Activated CD8-positive, alpha-beta memory T cell treated with anti-CD3 and anti-CD28 coated beads, Interleukin-2, amount 50 U/mL, for 4 hours (primary cell): ENCODE data around the gene WRAP73.

Experiments used
- DNase-seq: peaks from one replicate; pipeline ENCODE4 v3.0.0-alpha.2; 2020

Gene WRAP73, protein sequence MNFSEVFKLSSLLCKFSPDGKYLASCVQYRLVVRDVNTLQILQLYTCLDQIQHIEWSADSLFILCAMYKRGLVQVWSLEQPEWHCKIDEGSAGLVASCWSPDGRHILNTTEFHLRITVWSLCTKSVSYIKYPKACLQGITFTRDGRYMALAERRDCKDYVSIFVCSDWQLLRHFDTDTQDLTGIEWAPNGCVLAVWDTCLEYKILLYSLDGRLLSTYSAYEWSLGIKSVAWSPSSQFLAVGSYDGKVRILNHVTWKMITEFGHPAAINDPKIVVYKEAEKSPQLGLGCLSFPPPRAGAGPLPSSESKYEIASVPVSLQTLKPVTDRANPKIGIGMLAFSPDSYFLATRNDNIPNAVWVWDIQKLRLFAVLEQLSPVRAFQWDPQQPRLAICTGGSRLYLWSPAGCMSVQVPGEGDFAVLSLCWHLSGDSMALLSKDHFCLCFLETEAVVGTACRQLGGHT

GRCh38 chr1:3649342-3650247, at the start of gene WRAP73:
Gene WRAP73 (minus strand): TSS chr1:3650103. CDS start chr1:3649999, 104 bp downstream.
- DNase-seq = peak; percentile 90

GRCh38 chr1:3699596-3699995, 49.7 kb upstream of the WRAP73 start:
- no peak for DNase-seq

GRCh38 chr1:3698660-3699408, 48.9 kb upstream of the WRAP73 start:
- DNase-seq = no peak

DNA sequence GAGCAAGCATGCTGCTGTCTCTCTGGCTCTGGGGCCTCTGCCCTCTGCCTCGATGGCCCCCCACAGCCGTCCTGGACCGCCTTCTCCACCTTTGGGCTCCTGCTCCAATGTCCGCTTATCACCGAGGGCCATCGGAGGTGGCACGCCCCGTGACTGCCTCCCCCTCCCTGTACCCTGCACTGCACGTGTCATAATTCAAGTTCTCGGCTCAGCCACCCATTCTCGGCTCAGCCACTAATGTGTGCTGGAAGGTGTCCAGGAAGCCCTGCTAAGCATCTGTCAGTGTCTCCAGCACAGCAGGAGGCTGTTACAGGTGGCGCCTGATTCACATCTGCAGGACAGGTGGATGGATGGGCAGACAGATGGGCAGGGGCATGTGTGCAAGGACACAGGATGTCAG, 47.9 kb upstream of the WRAP73 start:
- no peak for DNase-seq

DNA sequence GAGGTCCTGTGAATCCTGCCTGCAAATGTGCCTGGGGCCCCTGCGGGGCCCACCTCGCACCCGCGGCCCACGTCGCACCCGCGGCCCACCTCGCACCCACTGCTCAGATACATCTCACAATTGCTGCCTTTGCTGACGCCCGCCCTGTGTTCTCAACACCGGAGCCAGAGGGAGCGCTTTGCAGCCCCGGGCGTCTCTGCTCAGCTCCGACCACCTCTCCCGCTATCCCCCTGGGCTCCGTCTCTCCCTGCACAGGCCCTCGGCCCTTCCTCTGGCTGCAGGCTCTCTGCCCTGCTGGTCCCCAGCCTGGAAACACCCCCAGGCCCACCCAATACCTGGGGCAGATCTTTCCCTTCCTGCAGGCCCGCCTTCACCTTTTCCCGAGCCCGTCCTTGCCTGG, 47.2 kb upstream of the WRAP73 start:
- no peak for DNase-seq

DNA sequence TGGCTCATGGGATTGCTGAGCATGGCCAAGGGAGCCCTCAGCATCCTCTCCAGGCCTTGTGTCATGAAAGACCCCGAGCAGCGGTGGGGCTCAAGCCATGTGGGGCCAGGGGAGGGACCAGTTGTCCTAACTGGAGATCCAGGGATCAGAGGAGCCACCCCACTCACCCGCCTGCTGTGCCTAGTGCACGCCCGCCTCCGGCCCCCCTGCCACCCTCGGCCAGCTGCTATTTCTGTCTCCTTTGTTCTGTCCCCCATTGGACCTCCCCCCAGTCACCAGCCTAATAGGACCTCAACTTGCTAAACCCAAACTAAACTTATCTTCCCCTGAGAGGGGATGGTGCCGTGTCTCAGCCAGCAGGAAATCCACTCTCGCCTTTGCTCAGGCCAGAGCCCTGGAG, 46.8 kb upstream of the WRAP73 start:
- no peak for DNase-seq

DNA sequence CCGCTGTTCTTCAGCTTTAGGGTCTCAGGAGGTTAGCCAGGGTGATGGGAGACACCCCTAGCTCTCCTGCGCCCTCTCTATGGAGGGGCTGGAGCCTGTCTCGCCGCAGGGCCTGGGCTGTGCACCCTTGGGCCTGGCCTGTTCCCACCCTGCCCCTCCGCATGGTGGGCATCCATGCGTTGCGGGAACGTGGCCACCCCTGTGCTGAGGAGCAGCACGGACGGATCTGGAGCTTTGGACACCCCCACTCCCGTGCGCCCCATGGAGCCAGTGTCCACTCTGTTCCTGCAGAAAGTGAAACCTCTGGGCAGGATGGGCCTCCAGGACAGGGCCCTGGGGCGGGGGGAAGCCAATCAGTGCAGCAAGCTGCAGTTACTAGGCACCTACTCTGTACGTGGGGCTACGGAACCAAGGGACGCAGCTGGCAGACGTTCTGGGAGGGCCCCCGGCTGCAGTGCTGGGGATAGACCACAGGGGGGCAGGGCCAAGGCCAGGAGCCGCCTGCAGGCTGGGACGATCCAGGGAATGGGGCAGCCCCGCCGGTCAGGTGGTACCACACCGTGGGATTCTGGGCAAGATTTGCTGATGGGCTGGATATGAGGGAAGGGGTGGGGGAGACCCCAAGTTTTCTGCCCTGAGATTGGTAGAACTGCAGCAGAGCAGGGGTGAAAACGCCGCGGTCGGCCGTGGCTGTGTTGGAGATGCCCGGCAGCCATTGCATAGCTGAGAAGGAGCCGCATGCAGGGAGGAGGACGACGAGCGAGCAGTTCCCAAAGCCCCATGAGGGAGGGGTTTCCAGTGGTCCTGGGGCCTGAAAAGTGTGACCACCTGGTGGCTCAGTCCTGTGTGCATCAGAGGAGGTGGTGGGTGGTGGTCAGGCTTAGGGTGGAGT, 45.7 kb upstream of the WRAP73 start:
- peak; percentile 33 for DNase-seq

GRCh38 chr1:3693321-3693720, 43.4 kb upstream of the WRAP73 start:
- DNase-seq = no peak

DNA sequence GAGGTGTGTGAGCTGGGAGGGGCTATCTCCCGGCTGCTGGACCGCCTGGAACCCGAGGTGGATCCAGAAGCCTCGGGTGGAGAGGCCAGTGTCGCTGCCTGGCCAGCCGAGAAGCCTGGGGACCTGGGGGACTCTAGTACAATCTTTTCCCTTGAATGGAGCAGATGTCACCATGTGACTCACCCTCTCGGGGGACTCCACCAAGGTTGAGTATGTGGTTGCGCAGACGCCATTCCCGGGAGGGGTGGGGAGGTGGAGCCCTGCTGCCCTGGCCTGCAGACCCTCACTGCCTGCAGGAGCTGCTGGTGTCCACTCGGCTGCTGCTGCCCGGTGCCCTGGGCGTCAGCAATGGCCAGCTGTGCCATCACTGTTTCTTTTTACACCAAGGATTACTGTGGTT, 42.7 kb upstream of the WRAP73 start:
- DNase-seq = no peak

- DNase-seq = no peak
These were observed 41.7 kb upstream of the WRAP73 start for GRCh38 chr1:3691421-3692204.

DNA sequence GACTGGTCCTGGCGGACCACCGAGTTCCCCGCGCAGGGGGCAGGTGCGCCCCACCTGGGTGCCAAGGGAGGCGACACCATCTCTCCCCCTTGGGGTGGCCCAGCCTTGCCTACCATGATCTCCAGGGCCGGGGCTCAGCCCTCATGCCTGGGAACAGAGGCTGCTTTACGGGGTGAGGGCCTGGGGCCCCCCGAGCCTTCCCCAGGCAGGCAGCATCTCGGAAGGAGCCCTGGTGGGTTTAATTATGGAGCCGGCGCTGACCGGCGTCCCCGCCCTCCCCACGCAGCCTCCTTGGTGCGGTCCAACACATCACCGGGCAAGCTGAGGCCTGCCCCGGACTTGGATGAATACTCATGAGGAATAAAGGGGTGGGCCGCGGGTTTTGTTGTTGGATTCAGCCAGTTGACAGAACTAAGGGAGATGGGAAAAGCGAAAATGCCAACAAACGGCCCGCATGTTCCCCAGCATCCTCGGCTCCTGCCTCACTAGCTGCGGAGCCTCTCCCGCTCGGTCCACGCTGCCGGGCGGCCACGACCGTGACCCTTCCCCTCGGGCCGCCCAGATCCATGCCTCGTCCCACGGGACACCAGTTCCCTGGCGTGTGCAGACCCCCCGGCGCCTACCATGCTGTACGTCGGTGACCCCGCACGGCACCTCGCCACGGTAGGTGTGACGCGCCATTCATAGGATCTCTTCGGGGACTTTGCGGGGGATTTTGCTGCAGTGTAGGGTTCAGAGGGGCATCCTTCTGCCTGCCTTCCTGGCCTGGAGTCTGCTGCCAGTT, 40.6 kb upstream of the WRAP73 start:
- DNase-seq = no peak

DNA sequence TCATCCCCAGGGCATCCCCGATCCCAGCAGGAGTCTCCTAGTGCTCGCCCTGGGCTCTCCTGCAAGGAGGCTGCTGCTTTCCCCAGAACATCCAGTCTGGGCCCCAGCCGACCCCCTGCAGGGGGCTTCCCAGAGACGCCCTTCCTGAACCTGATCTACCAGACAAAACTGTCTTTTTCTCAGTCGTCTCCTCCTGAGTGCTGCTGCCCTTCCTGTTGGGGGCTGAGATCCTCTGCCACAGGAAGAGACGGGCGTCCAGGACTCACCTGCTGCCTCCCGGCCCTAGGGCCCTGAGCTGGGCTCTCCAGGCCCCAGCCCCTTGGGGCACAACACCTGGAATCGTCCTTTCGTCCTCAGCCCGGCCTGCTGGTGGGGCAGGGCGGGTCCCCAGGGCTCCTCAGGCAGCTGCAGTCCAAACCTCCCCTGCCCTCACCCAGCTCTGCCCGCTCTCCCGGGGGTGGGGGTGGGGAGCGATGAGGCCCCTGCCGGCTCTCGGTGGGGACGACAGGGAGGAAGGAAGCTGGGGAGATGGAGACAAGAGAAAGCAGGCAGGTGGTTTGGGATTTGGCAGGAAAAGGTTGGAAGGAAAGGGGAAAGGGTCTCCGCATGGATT, 39.3 kb upstream of the WRAP73 start:
- no peak for DNase-seq

- no peak for DNase-seq
These were observed 38.6 kb upstream of the WRAP73 start for GRCh38 chr1:3688356-3689137.

DNA sequence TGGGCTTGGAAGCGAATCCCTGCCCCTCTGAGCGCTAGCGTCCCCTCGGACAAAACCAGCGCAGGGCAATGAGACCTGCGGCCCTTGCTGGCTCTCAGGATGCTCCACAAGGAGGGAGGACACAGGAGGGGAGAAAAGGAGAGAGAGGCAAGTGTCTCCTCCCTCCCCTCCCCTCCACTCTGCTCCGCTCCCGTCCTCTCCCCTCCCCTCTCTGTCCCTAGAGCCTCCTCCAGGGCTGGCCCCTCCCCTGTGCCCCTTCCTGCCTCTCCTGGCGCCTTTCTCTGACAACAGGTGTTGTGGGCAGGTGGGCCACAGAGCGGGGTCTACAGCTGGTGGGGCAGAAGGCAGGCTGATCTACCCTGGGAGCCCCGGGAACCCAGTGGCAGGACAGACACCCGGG, 37.6 kb upstream of the WRAP73 start:
- no peak for DNase-seq

DNA sequence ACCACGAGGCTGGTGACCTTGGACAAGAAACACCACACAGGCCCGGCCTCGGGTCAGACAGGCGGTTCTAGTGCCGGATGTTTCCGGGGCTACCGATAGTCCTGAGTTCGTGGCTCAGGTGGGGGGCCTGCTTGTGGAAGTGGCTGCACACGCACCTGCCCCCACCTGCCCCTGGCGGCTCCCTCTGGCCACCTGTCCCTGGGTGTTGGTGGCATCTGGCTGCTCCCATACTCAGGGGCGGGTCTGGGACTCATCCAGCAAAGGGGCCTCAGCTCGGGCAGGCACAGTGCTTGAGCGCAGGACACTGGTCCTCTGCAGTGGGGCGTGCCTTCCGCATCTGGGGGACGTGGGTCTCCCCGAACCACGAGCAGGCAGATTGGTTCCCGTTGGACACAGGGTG, 36.0 kb upstream of the WRAP73 start:
- no peak for DNase-seq

GRCh38 chr1:3685222-3685621, 35.3 kb upstream of the WRAP73 start:
- DNase-seq = no peak

GRCh38 chr1:3683992-3684391, 34.1 kb upstream of the WRAP73 start:
- DNase-seq = no peak

DNA sequence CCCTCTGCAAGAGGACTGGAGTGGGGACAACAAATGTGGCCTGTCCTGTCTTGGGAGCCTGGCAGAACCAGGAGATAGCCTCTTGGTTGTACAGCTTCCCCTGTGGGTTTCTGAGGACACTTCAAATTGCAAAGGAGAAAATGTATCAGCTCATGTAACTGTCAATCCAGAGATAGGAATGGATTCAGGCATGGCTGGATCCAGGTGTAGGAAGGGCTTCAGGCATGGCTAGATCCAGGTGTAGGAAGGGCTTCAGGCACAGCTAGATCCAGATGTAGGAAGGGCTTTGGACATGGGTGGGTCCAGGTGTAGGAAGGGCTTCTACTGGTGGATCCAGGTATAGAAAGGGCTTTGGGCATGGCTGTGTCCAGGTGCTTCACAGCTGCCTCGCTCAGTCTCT, 33.3 kb upstream of the WRAP73 start:
- DNase-seq = no peak
